Neural cell (in vitro differentiated cells): ENCODE results near the gene CC2D2B.

Source experiments
- EP300 ChIP-seq: fragments of 450-650 bp; conservative IDR thresholded peaks from 2 replicates; pipeline ENCODE4 v1.6.1; 2014; ENCODE audit warnings: antibody characterized with exemption, mild to moderate bottlenecking, moderate library complexity; ENCODE audit not compliant: poor library complexity, severe bottlenecking
- MXI1 ChIP-seq: fragments of 450-650 bp; conservative IDR thresholded peaks from 2 replicates; pipeline ENCODE4 v1.6.1; 2014; ENCODE audit warnings: antibody characterized with exemption, mild to moderate bottlenecking; ENCODE audit not compliant: poor library complexity, severe bottlenecking
- POLR2AphosphoS5 ChIP-seq: IDR thresholded peaks from 2 replicates; pipeline ENCODE4 v1.6.1; 2012
- RAD21 ChIP-seq: fragments of 450-650 bp; conservative IDR thresholded peaks from 2 replicates; pipeline ENCODE4 v1.6.1; 2014; ENCODE audit warnings: antibody characterized with exemption, mild to moderate bottlenecking, moderate library complexity
- SMC3 ChIP-seq: fragments of 450-650 bp; conservative IDR thresholded peaks from 2 replicates; pipeline ENCODE4 v1.6.1; 2014; ENCODE audit warnings: antibody characterized with exemption, mild to moderate bottlenecking, moderate library complexity; ENCODE audit not compliant: poor library complexity
- TAF1 ChIP-seq: IDR thresholded peaks from 2 replicates; pipeline ENCODE4 v1.6.1; 2012; ENCODE audit warnings: low read depth
- TF ChIP-seq, protein P1 (sequence below): fragments of 450-650 bp; IDR thresholded peaks from 2 replicates; pipeline ENCODE4 v1.5.1; 2014; ENCODE audit warnings: antibody characterized with exemption, mild to moderate bottlenecking, moderate library complexity; ENCODE audit not compliant: poor library complexity, severe bottlenecking
- TF ChIP-seq, protein P2 (sequence below): IDR thresholded peaks from 2 replicates; pipeline ENCODE4 v1.6.1; 2012; ENCODE audit warnings: borderline replicate concordance

DNA sequence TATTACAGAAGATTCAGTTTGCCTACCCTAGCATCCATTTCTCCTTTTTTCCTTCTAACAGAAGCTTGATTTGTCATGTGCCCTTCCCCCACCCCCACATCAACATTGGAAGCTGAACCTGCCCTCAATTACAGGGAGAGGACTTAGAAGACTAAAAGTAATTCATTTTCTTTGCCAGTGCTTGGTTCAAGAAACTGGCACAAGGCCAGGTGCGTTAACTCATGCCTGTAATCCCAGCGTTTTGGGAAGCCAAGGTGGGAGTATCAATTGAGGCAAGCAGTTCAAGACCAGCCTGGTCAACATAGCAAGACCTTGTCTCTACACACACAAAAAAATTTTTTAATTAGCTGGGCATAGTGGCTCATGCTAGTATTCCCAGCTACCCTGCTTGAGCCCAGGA lies 168.2 kb downstream of the CC2D2B start:
- TF ChIP-seq, protein P1, sequence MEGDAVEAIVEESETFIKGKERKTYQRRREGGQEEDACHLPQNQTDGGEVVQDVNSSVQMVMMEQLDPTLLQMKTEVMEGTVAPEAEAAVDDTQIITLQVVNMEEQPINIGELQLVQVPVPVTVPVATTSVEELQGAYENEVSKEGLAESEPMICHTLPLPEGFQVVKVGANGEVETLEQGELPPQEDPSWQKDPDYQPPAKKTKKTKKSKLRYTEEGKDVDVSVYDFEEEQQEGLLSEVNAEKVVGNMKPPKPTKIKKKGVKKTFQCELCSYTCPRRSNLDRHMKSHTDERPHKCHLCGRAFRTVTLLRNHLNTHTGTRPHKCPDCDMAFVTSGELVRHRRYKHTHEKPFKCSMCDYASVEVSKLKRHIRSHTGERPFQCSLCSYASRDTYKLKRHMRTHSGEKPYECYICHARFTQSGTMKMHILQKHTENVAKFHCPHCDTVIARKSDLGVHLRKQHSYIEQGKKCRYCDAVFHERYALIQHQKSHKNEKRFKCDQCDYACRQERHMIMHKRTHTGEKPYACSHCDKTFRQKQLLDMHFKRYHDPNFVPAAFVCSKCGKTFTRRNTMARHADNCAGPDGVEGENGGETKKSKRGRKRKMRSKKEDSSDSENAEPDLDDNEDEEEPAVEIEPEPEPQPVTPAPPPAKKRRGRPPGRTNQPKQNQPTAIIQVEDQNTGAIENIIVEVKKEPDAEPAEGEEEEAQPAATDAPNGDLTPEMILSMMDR, result no peak
- TF ChIP-seq, protein P2, sequence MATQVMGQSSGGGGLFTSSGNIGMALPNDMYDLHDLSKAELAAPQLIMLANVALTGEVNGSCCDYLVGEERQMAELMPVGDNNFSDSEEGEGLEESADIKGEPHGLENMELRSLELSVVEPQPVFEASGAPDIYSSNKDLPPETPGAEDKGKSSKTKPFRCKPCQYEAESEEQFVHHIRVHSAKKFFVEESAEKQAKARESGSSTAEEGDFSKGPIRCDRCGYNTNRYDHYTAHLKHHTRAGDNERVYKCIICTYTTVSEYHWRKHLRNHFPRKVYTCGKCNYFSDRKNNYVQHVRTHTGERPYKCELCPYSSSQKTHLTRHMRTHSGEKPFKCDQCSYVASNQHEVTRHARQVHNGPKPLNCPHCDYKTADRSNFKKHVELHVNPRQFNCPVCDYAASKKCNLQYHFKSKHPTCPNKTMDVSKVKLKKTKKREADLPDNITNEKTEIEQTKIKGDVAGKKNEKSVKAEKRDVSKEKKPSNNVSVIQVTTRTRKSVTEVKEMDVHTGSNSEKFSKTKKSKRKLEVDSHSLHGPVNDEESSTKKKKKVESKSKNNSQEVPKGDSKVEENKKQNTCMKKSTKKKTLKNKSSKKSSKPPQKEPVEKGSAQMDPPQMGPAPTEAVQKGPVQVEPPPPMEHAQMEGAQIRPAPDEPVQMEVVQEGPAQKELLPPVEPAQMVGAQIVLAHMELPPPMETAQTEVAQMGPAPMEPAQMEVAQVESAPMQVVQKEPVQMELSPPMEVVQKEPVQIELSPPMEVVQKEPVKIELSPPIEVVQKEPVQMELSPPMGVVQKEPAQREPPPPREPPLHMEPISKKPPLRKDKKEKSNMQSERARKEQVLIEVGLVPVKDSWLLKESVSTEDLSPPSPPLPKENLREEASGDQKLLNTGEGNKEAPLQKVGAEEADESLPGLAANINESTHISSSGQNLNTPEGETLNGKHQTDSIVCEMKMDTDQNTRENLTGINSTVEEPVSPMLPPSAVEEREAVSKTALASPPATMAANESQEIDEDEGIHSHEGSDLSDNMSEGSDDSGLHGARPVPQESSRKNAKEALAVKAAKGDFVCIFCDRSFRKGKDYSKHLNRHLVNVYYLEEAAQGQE, result no peak
- TF ChIP-seq TAF1, result no peak
- no peak for TF ChIP-seq EP300
- no peak for TF ChIP-seq POLR2AphosphoS5
- no peak for TF ChIP-seq RAD21
- no peak for TF ChIP-seq SMC3
- no peak for TF ChIP-seq MXI1
